Measurements from ENCODE around the gene ZEB2.

Gene ZEB2

DNA sequence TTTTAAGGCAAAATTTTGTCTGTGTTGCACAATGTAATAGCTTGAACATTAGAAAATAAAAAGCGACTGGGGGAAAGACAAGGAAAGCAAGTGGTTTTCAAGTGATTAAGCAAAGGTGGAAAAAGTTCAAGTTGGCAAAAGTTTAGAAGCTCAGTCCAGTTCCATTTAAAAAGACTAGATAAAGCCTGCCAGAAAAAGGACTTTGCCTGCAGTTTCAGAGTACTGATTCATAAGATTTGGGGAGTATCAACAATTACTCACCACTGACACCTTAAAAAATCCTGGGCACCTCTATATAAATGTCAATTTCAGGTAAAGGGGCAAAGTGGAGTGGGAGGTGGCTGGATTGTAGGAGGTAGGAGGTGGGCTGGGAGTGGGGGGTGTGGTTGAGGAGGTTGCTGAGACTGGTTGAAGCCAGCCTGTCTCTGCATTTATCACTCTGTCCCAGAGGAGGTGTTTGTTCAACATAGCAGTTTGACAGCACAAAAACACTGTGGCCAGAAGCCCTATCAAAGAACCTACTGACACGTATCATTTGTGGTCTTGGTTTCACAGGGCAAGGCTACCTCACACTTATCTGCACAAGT is 14.6 kb downstream of the ZEB2 start:
- no peak for TF ChIP-seq CTCF (IDR thresholded peaks at IDR 0.05)

GRCh38 chr2:144504218-144504641 is 15.7 kb downstream of the ZEB2 start:
- no peak for TF ChIP-seq CTCF (IDR thresholded peaks at IDR 0.05)

GRCh38 chr2:144503242-144503641 is 16.7 kb downstream of the ZEB2 start:
- no peak for TF ChIP-seq CTCF (IDR thresholded peaks at IDR 0.05)

GRCh38 chr2:144502369-144502768 is 17.6 kb downstream of the ZEB2 start:
- no peak for TF ChIP-seq CTCF (IDR thresholded peaks at IDR 0.05)

DNA sequence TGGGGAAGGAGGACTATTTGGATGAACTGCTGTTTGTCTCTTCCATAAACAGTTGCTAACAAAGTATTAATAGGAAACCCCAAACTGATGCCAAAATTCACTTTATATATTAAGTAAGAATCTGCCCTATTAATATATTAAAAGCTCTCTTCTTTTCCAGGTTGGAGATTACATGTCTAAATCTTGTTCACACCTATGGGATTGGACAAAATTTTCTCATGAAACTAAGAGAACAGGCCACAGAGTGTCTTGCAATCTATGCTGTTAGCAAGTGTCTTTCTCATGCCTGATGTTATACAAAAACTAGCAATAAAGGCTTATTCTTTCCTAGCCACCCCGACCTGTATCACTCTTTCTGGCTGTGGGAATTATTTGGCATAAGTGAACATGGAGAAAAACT is 18.3 kb downstream of the ZEB2 start:
- no peak for TF ChIP-seq CTCF (IDR thresholded peaks at IDR 0.05)

- TF ChIP-seq CTCF (IDR thresholded peaks at IDR 0.05): no peak
Observed at GRCh38 chr2:144501118-144501517, 18.8 kb downstream of the ZEB2 start.

DNA sequence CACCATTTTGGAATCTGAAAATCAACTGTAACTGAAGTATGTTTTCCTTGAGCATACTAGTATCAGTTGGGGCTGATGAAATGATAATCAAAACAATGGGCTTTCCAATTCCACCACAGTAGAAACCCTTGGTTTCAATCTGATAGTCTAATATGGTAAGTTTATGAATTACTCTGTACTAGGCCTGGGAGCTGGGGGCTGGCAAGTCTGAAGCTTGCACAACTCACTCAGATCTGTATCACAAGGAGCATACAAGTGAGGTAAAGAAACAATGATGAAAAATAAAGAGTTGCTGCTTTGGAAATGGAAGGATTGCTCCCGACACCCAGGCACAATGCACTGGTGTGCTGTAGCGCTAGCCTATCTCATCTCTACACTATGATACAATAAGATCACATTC is 19.4 kb downstream of the ZEB2 start:
- no peak for TF ChIP-seq CTCF (IDR thresholded peaks at IDR 0.05)

DNA sequence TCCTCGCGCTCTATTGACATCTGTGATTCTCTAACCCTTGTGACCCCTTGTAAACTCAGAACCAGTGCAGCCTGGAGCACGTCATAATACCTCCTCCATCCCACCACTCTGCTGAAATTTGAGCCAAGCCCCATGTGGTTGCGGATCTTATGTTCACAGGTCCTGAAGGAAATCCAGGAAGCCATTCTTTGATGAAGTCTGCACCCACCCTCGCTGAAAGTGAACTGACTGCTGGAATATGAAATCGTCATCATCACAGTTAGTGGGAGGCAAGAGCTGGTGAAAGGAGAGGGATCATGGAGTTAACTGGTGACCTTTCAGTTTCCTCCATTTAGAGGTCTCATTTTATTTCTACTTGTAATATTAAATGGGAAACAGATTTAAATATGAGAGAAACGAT is 21.6 kb downstream of the ZEB2 start:
- no peak for TF ChIP-seq CTCF (IDR thresholded peaks at IDR 0.05)

All from LNCAP (cell line).